NCI-H1436 treated with DMSO at 0.1 percent for 48 hours (cell line): Measurements from ENCODE around the gene RAPGEF1.

Source experiments
- DNase-seq: peaks from one replicate; lab custom pipeline; 2025; lab: John Stamatoyannopoulos, UW

Gene RAPGEF1

DNA sequence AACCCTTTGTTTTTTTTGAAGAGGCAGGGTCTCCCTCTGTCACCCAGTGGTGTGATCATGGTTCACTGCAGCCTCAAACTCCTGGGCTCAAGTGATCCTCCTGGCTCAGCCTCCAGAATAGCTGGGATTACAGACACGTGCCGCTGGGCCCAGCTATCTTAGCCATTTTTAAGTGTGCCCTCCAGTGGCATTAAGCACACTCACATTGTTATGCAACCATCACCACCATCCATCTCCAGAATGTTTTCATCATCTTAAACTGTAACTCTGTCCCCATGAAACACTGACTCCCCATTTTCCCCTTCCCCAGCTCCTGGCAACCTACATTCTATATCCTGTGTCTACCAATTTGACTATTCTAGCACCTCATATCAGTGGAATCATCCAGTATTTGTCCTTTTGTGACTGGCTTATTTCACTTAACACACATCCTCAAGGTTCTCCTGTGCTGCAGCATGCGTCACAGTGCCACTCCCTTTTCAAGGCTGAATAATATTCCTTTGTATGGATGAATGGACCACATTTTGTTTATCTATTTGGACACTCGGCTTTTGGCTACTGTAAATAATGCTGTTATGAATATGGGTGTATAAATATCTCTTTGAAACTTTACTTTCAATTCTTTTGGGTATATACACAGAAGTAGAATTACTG, 12.5 kb upstream of the RAPGEF1 start:
- DNase-seq: no peak

DNA sequence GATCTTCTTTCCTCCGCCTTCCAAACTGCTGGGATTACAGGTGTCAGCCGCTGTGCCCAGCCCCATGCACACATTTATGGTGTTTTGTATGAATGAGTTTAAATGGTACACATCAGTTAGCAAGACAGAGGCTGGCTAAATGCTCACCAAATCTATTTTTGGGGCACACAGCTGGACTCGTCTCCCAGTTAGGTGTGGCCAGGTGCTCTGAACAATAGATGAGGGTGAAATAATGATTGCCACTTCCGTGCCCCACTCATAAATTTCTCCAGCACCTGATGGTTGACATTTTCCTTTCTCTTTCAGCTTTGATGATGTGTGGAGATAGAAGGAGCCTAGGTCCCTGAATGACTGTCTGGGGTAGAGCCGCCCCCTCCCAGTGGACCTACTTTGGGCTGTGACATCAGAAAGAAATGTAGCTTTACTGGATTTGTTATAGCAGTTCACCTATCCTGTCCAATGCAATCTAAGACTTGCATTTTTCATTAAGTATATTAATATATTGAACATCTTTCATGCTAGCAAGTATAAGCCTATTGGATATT, 8.6 kb upstream of the RAPGEF1 start:
- no peak for DNase-seq

DNA sequence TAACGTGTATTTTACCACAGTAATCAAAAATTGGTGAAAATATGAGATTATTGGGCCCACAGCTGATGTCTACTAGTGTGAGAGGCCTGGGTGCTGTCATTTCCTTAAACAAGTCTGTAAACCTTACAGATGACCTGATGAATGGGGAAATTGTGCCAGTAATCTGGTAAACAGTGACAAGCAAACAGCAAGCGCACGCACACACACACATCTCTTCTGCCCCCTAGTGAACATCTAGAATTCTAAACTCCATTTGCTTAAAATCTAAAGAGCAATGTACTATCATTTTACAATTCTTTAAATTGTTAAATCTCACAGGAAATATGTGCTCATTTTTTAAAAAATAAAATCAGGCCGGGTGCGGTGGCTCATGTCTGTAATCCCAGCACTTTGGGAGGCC, 7.5 kb upstream of the RAPGEF1 start:
- DNase-seq: peak; percentile 13

DNA sequence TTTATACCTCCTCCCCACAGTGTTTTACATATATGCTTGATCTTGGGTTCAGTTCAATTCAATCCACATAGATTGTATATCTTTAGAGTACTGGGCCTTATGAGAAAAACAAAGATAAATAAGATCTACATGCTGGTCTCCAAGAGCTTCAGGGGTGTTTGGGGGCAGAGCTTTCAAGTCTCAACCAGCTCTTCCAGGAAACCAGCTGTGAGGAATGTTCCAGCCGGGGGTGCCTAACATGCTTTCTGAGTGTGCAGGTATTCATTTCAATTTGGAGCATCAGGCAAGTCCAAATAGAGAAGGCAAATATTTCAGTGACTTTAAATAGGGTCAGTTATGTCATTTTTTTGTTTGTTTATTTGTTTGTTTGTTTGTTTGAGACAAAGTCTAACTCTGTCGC, 5.7 kb upstream of the RAPGEF1 start:
- DNase-seq: no peak

DNA sequence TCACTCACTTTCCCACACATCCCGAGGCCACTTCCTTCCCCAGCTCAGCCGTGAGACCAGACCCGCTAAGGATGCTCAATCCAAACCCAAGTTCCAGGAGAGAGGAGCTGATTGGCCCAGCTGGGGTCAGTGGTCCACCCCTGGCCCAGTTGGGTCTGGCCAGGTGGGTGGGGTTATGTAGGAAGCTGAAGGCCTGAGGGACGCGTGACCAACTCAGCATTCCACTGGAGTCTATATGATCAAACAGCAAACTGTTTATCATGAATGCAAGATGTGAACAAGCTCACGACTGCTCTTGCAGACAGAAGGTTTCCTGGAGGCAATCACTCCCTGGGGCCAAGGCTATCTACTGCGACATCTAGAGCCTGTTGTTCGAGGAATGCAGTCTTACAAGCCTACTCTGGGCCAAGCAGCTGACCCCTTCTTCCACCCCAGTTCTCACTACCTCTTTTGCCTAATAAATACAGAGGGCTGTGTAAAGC, 4.9 kb upstream of the RAPGEF1 start:
- no peak for DNase-seq

DNA sequence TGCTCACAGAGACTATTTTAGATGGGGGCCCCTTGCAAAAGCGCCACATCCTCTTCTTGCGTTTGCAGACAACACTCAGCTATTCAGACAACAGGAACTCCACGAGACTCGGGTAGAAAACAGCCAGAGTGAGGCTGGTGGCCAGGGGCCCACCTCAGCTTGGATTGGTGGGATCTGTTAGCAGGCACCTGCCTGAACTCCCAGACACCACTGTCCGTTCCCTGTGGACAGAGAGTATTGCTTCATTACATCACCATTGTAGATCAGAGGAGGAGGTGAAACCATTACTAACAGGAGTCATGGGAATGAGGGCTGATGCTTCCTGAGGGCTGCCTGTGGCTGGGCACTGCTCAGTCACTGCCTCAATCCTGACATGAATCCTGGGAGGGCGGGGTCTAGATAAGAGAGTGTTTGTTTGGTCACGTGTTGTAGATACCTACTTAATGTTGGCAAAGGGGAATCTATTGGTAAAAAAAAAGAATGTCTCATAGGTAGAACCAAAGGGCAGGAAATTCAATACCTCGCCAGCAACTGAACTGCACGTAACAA, 4.4 kb upstream of the RAPGEF1 start:
- DNase-seq: no peak

DNA sequence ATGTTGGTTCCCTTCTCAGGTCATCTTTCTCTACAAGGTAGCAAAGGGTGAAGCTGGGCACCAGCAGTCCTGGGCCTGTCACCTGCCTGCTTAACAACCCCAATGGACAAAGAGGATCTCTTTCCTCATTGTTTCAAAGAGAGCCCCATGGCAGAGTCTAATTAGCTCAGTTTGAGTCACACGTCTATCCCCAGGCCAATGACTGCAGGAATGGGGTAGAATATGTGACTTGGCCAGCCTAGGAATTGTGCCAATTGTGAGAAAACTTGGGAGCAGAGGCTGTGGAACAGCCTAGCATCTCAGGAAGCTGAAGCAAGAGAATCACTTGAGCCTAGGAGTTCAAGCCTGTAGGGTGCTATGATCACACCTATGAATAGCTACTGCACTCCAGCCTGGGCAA, 3.6 kb upstream of the RAPGEF1 start:
- no peak for DNase-seq

DNA sequence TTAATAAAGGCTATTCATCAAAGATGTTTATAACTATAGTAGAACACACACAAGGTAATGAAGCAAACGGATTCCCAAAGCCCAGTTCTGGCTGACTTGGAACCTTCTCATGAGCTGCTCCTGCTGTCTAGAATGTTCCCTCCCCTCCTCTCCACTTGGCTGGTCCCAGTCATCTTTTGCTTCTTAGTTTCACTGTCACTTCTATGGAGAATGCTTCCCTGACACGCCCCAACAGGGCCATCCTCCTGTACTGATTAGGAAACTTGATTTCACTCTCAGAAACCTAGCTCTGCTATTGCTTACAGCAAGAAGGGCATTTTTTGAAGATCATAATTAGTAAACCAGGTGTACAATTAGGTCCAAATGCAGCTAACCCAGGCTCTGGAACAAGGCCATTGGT, 3.2 kb upstream of the RAPGEF1 start:
- no peak for DNase-seq

DNA sequence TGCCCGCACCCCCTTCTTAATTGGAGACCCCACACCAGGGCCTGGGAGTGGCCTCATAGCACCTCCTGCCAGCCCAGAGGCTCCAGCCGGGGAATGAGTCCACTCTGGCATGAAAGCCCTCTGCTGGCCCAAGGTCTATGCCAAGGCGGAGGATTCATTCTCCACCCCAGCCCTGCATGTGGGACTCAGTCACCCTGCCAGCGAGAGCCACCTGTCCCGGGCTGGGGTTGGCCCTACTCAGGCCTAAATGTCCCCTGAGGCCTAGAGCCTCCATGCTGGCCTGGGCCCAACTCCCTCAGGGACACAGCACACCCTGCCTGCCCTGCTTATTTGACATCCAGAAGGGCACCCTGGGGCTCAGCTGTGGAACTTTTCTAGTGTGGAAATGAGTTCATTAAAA, 1.0 kb upstream of the RAPGEF1 start:
- no peak for DNase-seq

DNA sequence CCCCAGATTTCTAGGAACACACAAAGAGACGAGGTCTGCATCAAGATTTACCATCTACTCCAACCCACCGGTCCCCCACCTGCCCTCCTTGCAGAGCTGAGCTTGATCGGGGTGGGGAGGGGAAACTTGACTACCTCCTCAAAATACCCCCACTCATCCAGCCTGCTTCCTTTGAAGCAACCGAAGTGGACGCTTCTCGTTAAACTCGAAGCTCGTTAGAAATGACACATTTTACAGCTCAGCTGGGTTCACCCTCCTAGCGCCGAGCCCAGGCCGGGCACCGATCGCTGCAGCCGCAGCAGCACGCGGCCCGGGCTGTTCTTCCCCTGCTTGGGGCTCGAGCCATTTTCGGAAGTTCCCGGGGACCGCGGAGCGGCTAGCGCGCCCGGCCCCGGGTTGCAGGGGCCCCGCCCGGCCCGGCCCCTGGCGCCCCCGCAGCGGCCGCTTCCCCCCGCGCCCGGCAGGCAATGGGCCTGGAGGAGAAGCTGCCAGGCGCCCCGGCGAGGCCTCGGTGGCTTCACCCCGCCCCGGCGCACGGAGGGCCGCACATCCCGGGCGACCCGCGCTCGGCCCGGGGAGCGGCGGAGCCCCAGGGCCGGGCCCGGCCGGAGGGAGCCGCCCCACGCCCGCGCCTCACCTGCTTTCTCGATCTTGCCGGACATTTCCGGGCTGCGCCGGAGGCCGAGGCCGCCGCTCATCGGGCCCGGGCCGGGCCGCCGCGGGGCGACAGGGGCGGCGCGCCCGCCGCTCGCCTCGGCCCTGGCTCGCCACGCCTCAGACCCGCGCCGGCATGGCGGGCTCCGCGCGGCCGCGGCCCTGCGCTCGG, 530 bp downstream of the RAPGEF1 start:
- DNase-seq: no peak

DNA sequence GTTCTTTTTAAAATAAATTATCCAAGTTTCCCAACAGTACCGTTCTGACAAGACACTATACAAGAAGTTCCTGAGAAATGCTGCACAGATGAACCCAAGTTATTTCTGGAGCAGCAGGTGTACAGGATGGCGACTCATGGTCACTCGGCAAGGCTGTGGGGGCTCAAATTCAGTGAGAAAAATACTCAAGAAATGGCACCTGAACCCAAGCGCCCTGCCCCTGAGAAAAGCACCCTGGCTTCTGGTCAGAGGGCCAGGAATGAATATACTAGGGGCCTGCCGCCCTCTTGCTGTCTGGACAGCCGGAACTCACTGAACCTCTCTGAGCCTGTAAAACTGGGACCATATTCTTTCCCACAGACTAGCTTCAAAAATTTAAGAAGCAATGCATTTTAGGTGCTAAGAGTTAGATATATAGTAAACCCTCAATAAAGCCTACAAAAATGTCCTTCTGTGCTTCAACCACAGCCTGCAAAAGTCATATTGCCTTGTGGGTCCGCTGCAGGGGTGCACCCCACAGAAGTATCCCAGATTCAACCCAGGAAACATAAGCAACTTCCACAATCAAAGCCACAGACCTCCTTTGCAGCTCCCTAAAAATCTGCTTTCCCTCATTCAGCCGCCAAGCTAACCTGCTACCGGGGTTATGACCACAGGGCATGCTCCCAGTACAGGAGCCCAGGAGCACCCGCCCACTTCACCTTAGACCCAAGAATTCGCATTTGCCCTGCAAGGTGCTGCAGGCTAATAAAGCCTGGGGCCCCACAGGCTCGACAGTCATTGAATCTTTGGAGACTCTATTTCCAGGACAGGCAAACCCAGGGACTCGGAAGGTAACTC, 1.4 kb downstream of the RAPGEF1 start:
- no peak for DNase-seq

DNA sequence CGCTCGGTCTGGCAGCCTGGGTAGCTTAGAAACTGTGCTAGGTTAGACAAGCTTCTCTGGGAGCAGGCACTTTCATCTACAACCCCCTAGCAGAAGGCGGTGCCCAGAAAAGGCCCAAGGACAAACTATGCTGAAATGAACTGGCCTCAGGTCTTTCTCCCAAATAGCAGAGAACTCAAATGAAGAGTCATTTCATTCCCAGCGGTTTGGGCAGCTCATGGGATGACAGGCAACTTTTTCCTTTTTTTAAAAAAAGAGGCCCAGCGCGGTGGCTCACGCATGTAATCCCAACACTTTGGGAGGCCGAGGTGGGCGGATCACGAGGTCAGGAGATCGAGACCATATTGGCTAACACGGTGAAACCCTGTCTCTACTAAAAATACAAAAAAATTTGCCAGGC, 2.5 kb downstream of the RAPGEF1 start:
- no peak for DNase-seq

DNA sequence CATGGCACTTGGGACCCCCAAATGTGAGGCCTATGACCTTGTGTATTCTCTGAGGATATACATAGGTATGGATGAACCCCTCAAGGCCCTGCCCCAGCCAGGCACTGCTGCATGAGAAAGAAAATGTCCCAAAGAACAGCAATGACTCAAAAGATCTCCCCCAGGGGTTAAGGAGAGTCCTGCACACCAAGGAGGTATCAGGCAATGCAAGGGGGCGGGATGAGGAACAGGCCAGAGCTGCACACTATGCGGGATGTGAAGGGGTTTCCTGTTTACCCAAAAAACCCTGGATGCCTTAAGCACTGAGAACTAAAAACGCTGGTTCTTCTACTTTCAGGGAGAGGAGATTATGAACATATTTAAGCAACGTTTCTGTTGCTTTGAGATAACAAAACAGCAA, 3.4 kb downstream of the RAPGEF1 start:
- DNase-seq: no peak

DNA sequence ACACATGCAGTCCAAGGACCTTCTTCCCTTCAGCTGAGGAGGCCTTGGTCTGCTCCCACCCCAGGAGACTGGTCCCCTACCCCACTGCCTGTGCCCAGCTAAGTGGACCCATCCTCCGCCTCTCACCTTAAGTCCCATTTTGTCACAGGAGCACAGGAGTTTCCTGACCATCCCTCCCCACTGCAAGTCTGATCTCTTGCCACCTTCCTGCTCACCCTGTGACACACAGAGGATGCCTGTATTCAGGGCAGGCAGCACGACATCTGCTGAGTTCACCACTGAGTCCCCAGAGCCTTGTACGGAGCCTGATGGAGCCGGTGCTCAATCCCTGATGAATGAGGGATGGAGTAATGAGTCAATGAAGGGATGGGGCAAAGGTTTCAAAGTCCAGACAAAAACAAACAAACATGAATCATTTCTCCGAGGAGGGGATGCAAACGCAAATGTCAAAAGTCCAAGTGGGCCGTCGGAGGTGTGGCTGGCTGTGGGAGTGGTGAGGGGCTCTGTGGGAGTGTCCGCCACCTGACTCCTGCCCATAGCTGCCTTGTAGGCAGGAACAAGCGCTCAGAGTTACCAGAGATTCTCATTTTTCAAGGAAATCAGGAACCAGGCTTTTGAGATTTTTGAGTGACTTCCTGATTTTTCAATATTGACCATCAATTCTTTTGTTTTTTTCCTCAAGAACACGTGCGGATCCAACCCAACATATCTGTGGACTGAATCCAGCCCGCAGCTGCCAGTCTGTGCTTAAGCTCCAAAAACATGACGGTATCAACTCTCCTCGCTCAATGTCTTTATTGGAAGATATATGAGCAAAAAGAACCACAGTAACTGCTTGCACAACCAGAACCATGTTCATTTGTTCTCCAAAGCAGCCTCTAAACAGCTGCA, 4.4 kb downstream of the RAPGEF1 start:
- no peak for DNase-seq

DNA sequence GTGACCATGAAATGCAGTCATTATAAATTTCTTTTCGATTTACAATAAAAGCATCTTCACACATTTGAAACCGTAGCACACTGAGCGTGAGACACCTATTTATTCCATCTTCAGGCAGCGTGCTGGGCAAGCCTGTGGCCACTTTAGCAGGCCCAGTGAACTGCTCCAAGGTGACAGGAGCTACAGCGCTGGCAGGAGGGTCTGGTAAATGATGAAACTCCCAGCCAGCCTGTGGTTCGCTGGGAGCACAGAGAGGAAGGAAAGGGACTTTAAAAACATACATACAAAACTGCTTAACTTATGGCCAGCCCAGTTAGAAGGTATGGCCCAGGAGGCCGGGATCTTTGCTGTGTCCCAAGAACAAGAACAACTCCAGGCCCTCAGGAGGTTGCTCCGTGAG, 5.1 kb downstream of the RAPGEF1 start:
- DNase-seq: no peak

DNA sequence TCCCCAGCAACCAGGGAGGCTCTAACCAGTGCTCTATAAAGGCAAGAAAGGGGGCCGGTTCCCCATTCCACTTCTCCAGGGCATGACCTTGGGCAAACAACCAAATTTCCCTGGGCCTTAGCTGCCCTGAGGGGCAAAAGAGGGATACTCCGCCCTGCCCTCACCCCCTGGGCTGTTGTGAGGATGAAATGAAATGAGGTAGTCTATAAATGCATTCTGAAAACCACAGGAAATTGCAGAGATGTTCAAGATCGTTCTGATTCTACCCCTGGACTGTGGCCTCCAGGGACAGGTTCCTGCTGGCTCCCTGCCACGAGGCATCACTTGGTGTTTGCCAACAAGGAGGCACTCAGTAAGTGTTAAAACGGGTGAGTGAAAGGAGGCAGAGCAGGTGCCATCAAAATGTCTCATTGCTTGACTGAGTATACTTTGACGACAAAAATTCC, 5.7 kb downstream of the RAPGEF1 start:
- DNase-seq: no peak

DNA sequence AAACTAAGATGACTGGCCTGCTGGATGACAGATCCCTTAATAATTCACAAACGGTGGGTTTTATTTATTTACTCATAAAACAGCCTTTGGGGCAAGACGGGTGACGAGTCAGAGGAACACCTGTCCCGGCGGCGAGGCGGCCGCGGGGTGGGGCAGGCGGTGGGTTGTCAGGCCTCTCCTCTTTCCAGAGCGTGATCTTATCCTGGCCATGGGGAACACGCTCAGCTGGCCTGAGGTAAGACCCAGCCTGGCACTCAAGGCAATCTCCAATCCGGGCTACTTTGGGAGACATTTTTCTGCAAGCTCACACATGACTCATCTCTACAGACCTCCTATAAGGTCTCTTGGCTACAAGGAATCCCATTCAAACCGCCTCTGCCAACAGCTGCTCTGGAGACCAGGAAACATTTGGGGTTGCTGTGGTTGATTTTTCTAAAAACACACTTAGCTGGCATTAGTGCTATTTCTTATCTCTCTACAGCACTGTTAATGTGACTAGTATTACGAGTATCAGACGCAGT, 6.3 kb downstream of the RAPGEF1 start:
- no peak for DNase-seq

DNA sequence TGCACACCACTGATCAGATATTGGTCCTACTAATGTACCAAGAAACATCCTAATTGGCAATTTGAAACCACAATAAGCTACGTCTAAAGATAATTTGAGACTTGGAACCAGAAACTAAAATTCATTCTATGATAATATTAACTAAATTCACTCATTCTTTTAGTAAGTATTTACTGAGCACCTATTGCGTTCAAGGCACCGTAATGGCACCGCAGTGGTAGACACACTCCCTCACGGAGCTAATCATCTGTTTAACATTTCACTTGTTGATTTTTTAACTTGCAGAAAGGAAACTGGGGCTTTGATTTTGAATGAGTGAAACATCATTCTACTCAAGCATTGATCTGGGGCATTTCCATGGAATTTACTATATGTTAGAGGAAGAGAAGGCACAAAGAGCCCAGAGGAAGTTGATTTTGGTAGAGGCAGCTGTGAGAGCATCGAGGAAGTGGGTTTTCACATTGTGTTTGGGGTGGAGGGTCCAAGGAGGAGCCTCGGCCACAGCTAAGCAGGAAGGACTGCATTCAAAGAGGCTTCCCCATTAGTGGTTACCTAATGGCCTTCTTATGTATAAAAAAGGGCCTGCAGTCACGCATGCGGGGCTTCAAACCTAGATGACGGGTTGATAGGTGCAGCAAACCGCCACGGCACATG, 7.1 kb downstream of the RAPGEF1 start:
- DNase-seq: no peak

DNA sequence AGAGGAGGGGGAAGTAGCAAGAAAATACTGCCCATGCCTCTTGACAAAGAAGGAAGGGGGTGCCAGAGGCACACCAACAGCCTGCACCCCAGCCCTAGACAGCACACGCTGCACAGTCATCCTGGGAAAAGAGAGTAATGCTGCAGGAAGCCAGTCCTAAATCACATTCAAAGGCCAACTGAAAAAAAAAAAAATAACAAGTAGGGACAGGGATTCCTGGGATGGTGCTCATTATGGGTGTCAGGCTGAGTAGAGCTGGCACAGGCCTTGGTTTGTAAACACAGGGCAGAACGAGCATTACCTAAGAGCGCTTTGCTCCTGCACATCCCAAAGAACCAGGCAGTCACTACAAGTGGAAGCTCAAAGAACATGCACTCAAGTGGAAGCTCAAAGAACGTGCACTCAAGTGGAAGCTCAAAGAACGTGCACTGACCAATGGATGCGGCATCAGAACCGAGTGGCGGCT, 7.8 kb downstream of the RAPGEF1 start:
- DNase-seq: no peak

DNA sequence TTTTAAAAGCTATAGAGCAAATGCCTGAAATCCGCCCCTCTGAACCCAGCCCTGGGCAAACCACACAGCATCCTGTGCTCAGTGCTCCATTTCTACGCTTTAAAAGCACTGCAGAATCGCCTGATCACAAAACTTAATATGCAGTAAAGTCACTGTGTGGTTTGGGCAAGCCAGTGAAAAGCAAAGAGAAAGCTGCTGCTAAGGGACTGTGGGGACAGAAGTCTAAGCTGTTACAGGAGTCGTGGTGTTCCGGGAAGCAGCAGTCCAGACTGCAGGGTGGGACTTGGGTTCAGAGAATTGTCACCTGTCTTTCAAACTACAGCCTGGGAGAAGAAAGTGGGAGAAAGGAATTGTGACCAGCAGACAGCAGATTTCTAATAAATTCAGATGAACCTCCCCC, 8.2 kb downstream of the RAPGEF1 start:
- DNase-seq: no peak
